Activated naive CD4-positive, alpha-beta T cell treated with anti-CD3 and anti-CD28 coated beads, Interleukin-2, amount 10 ng/mL, durations not matched to agents 7 days and 5 days (primary cell): ENCODE results near the gene SIRPA.
"Not testable (repeated sequence)": the region's sequence is repeated elsewhere in the genome, so short reads cannot be mapped to it uniquely, and the experiment has no call there.

Experiments
- CTCF ChIA-PET: fragments of 350-600 bp; sonication (Branson Sonifier 250); formaldehyde crosslinking; loops from one replicate; lab custom pipeline; 2021; ENCODE audit warnings: antibody characterized with exemption; lab: Charles Lee
- DNase-seq: peaks from one replicate; pipeline ENCODE4 v3.0.0-alpha.2; 2020
- H3K27ac Mint-ChIP-seq: one replicate; pipeline ENCODE4 v1.8.0; 2021; ENCODE audit warnings: mild to moderate bottlenecking, moderate library complexity, mixed read lengths
- H3K27me3 Mint-ChIP-seq: one replicate; pipeline ENCODE4 v1.8.0; 2021; ENCODE audit warnings: mild to moderate bottlenecking, mixed read lengths
- H3K36me3 Mint-ChIP-seq: one replicate; pipeline ENCODE4 v1.8.0; 2021; ENCODE audit warnings: mixed read lengths
- H3K4me1 Mint-ChIP-seq: one replicate; pipeline ENCODE4 v1.8.0; 2021; ENCODE audit warnings: mixed read lengths
- H3K4me3 Mint-ChIP-seq: one replicate; pipeline ENCODE4 v1.8.0; 2021; ENCODE audit warnings: mild to moderate bottlenecking, moderate library complexity, mixed read lengths
- H3K9me3 Mint-ChIP-seq: one replicate; pipeline ENCODE4 v1.8.0; 2021; ENCODE audit warnings: mixed read lengths

Gene SIRPA

GRCh38 chr20:1900321-1900801 is 5.2 kb downstream of the SIRPA start:
- Mint-ChIP-seq H3K9me3 (no peaks in the 10 kb centered on the region), H3K4me1 (peaks cover 1% of the 10 kb centered on the region), H3K27ac (no peak overlapping the region), H3K27me3 (peaks cover 67% of the 10 kb centered on the region), H3K36me3 (no peaks in the 10 kb centered on the region), H3K4me3 (no peak overlapping the region)
- CTCF ChIA-PET, result interaction anchor here (0.6 kb wide), 1 partner anchor 27 kb away, joined by 3 read pairs; no protein-coding TSS in a partner anchor
- no peak for DNase-seq

DNA sequence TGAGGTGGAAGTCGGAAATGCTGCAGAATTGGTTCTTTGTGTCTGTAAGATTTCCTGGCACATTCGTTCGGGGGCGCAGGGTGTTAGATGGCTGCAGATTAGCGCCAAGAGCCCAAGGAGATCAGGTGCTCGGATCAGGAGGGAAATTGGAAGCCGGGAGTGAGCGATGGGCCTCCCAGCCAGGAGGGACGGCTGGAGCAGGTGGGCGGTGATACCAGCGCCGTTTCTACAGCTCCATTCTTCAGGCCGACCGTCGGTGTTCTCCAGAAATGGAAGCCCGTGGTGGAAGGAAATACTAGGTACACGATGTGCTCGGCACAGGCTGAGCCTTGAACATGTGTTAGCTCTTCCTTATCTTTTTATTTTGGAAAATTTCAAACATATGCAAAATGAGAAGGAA is 6.5 kb downstream of the SIRPA start:
- DNase-seq, result no peak
- Mint-ChIP-seq H3K27ac (no peak overlapping the region), H3K4me1 (peaks cover 7% of the 10 kb centered on the region), H3K36me3 (no peaks in the 10 kb centered on the region), H3K9me3 (no peaks in the 10 kb centered on the region), H3K4me3 (no peak overlapping the region), H3K27me3 (peaks cover 54% of the 10 kb centered on the region)
- CTCF ChIA-PET, result no interaction called here

DNA sequence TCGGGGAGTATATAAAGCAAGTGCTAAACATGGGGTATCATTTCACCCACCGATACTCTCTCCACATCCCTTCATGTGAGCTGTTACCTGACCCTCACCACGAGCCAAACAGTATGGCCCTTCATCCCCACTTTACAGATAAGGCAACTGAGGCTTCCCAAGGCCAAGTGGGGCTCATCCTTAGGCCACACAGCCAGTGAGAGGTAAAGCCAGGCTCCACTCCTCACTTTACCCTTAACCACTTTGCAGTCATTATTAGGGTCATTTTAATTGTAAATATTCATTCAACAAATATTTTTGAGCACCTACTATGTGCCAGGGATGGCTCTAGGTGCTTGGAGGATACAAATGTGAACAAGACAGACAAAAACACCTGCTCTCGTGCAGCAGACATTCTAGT is 7.0 kb downstream of the SIRPA start:
- Mint-ChIP-seq H3K27me3 (peaks cover 49% of the 10 kb centered on the region), H3K4me1 (peaks cover 8% of the 10 kb centered on the region), H3K36me3 (no peaks in the 10 kb centered on the region), H3K9me3 (no peaks in the 10 kb centered on the region), H3K4me3 (no peak overlapping the region), H3K27ac (no peak overlapping the region)
- CTCF ChIA-PET, result no interaction called here
- DNase-seq, result no peak

DNA sequence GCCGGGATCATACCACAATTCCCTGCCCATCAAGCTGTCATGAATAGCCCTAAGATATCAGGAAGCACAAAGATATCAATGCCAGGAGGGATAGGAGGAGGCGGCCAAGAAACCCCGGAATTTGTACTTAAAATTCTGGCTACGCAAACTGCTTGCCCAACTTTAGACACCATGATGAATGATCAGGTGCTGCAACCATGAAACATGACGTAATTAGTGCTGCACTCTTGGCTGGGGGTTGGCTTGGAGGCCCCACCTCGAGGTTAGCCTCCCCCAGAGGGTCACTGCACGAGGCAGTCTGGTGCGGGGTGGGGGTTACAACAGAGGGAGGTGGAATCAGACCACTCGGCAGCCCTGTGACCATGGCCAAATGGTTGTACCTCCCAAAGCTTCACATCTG is 8.9 kb downstream of the SIRPA start:
- Mint-ChIP-seq H3K36me3 (no peaks in the 10 kb centered on the region), H3K27ac (no peak overlapping the region), H3K9me3 (no peaks in the 10 kb centered on the region), H3K4me3 (no peak overlapping the region), H3K4me1 (peaks cover 8% of the 10 kb centered on the region), H3K27me3 (peaks cover 34% of the 10 kb centered on the region)
- no peak for DNase-seq
- CTCF ChIA-PET, result interaction anchor here (1.7 kb wide), 1 partner anchor 102 kb away, joined by 4 read pairs; no protein-coding TSS in a partner anchor

- DNase-seq, result no peak
- no peaks in the 10 kb centered on the region for H3K36me3 Mint-ChIP-seq
- H3K9me3 Mint-ChIP-seq, result no peaks in the 10 kb centered on the region
- H3K4me1 Mint-ChIP-seq, result peaks cover 8% of the 10 kb centered on the region
- CTCF ChIA-PET, result no interaction called here
- H3K27ac Mint-ChIP-seq, result no peak overlapping the region
- no peak overlapping the region for H3K4me3 Mint-ChIP-seq
- H3K27me3 Mint-ChIP-seq, result peaks cover 31% of the 10 kb centered on the region
These were observed 9.8 kb downstream of the SIRPA start for GRCh38 chr20:1905009-1905408.

DNA sequence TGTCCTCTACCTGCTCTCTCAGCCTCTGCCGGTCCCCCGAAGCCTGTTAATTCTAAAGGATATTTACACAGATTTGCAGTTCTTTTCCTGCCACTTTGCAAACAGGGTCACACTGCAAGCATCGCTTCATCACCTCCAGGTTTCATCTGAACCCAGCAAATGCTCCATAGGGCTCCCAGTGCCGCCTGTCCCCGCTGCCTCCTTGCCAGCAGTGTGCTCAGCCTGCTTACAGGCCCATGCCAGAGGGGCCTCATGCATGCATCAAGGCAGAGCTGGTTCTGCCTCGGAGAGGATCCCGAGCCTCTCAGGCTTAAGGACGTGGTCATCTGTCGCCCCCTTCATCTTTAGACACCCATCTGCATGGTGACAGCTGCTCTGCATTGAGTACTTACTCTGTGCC is 10.5 kb downstream of the SIRPA start:
- Mint-ChIP-seq H3K9me3 (no peaks in the 10 kb centered on the region), H3K27me3 (peaks cover 26% of the 10 kb centered on the region), H3K36me3 (no peaks in the 10 kb centered on the region), H3K27ac (peak overlapping the region; percentile 30), H3K4me1 (peaks cover 8% of the 10 kb centered on the region), H3K4me3 (no peak overlapping the region)
- no peak for DNase-seq
- CTCF ChIA-PET, result no interaction called here

DNA sequence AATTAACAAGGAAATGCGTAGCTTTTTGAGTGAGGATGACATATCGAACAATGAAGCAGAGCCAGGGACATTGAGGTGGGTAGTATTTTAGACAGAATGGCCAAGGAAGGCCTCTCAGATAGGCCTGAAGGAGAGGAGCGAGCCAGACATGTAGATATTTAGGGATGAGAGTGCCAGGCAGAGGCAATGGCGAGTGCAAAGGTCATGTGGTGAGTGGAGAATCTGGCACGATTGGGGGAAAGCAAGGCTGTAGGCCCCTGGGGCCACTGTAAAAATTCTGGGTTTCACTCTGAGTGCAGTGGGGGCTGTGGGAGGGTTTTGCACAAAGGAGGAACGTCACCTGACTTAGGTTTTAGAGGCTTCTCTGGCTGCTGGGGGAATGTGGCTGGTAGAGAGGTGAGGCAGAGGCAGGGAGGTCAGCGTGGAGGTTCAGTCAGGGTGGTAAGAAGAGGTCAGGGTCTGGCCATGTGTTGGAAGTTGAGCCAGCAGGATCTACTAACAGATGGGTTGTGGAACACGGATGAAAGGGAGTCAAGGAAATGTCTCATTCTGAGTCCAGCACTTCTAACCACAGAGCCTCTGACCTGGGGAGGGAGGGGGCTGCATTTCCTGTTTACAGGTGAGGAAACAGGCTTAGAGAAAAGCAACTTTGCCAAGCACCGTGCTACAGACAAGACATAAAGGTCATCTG is 11.3 kb downstream of the SIRPA start:
- DNase-seq, result no peak
- peaks cover 19% of the 10 kb centered on the region for H3K27me3 Mint-ChIP-seq
- H3K36me3 Mint-ChIP-seq, result no peaks in the 10 kb centered on the region
- CTCF ChIA-PET, result no interaction called here
- H3K4me3 Mint-ChIP-seq, result no peak overlapping the region
- peaks cover 8% of the 10 kb centered on the region for H3K4me1 Mint-ChIP-seq
- H3K9me3 Mint-ChIP-seq, result no peaks in the 10 kb centered on the region
- no peak overlapping the region for H3K27ac Mint-ChIP-seq

- H3K4me1 Mint-ChIP-seq, result peaks cover 8% of the 10 kb centered on the region
- no peak overlapping the region for H3K4me3 Mint-ChIP-seq
- no peaks in the 10 kb centered on the region for H3K9me3 Mint-ChIP-seq
- no peak for DNase-seq
- H3K27me3 Mint-ChIP-seq, result peaks cover 15% of the 10 kb centered on the region
- CTCF ChIA-PET, result no interaction called here
- no peak overlapping the region for H3K27ac Mint-ChIP-seq
- H3K36me3 Mint-ChIP-seq, result no peaks in the 10 kb centered on the region
These were observed 12.4 kb downstream of the SIRPA start for GRCh38 chr20:1907586-1907985.

GRCh38 chr20:1908191-1908590 is 13.0 kb downstream of the SIRPA start:
- DNase-seq, result no peak
- Mint-ChIP-seq H3K4me1 (peaks cover 8% of the 10 kb centered on the region), H3K36me3 (no peaks in the 10 kb centered on the region), H3K27ac (no peak overlapping the region), H3K27me3 (peaks cover 12% of the 10 kb centered on the region), H3K4me3 (no peak overlapping the region), H3K9me3 (no peaks in the 10 kb centered on the region)
- CTCF ChIA-PET, result no interaction called here

DNA sequence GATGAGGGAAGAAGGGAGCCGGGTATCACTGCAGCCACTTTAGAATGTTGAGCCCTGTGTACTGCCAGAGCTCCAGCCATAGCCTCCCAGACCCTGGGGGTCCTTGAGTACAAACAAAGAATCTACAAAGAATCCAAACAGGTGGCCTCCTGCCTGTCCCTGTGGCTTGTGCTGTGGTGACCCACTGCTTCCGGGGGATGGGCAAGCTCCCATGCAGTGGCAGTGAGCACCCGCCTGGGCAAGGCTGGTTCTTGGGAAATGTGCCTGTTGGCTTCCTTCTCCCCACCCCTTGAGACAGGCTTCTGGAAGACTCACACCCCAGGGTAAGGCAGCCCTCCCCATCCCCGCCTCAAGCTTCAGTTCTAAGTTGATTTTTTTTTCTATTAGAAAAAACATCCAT is 13.9 kb downstream of the SIRPA start:
- no peaks in the 10 kb centered on the region for H3K36me3 Mint-ChIP-seq
- CTCF ChIA-PET, result no interaction called here
- H3K4me3 Mint-ChIP-seq, result no peak overlapping the region

GRCh38 chr20:1911536-1911935 is 16.3 kb downstream of the SIRPA start:
- CTCF ChIA-PET, result no interaction called here
- Mint-ChIP-seq H3K27ac (no peak overlapping the region), H3K9me3 (no peaks in the 10 kb centered on the region), H3K27me3 (peaks cover 13% of the 10 kb centered on the region), H3K4me1 (peaks cover 3% of the 10 kb centered on the region), H3K4me3 (no peak overlapping the region), H3K36me3 (no peaks in the 10 kb centered on the region)
- DNase-seq, result no peak

More for the DNA sequence above, 13.9 kb downstream of the SIRPA start:
- Mint-ChIP-seq H3K27me3 (peaks cover 7% of the 10 kb centered on the region), H3K4me1 (peaks cover 8% of the 10 kb centered on the region), H3K9me3 (no peaks in the 10 kb centered on the region), H3K27ac (no peak overlapping the region)
- no peak for DNase-seq

DNA sequence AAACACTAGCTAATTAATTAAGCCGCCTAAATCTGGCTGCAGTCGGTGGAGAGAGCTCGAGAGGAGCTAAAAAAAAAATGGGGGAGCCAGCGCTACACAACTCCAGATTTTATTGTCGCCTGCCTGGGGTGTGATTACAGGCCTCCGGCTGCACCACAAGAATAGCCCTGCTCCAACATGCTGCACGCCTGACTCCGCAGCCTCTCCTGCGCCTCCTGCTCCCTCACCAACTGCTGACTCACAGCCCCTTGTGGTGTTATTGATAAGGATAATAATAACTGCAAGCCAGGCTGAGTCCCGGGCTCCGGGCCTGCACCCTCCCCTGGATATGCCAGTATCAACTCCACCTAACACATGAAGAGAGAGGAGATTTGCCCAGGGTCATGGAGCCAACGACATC is 16.8 kb downstream of the SIRPA start:
- Mint-ChIP-seq H3K4me3 (no peak overlapping the region), H3K36me3 (no peaks in the 10 kb centered on the region), H3K4me1 (no peaks in the 10 kb centered on the region), H3K27me3 (peaks cover 13% of the 10 kb centered on the region), H3K27ac (no peak overlapping the region), H3K9me3 (no peaks in the 10 kb centered on the region)
- no peak for DNase-seq
- CTCF ChIA-PET, result interaction anchor here (0.6 kb wide), 1 partner anchor 129 kb away, joined by 3 read pairs; no protein-coding TSS in a partner anchor

DNA sequence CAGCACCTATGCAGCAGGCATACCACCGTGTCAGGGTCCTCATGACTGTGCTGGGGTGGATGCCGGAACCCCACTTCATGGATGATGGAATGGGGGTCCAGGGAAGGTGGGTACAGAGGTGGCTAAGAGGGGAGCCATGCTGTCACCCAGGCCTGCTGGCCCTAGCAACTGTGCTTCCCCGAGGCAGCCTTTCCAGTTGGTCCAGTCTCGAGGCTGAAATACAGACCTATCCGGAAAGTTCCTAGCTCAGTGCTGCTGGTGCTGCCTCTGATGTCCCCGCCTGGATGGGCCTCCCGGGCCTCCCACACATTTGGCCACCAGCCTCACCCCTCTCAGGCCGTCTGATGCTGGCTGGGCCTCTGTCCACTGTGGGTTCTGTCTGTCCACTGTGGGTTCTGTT is 17.4 kb downstream of the SIRPA start:
- Mint-ChIP-seq H3K4me3 (no peak overlapping the region), H3K4me1 (no peaks in the 10 kb centered on the region), H3K36me3 (no peaks in the 10 kb centered on the region), H3K27me3 (peaks cover 8% of the 10 kb centered on the region), H3K27ac (no peak overlapping the region), H3K9me3 (no peaks in the 10 kb centered on the region)
- CTCF ChIA-PET, result no interaction called here
- DNase-seq, result no peak

DNA sequence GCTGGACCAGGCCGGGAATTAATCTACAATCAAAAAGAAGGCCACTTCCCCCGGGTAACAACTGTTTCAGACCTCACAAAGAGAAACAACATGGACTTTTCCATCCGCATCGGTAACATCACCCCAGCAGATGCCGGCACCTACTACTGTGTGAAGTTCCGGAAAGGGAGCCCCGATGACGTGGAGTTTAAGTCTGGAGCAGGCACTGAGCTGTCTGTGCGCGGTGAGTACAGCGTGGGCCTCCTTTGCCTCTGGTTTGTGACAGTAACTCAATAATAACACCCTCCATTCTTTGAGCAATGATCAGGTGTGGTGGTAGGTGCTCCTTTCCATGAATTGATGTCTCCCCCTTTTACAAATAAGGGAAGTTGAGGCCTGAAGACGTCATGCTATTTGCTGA is 20.0 kb downstream of the SIRPA start:
- H3K4me1 Mint-ChIP-seq, H3K36me3 Mint-ChIP-seq, H3K4me3 Mint-ChIP-seq, H3K27ac Mint-ChIP-seq, H3K9me3 Mint-ChIP-seq, DNase-seq, CTCF ChIA-PET: not testable (repeated sequence)
- H3K27me3 Mint-ChIP-seq, result peaks cover 15% of the 10 kb centered on the region

GRCh38 chr20:1915725-1916124 is 20.5 kb downstream of the SIRPA start:
- CTCF ChIA-PET, result no interaction called here
- Mint-ChIP-seq H3K9me3 (no peaks in the 10 kb centered on the region), H3K4me3 (no peak overlapping the region), H3K27me3 (peaks cover 15% of the 10 kb centered on the region), H3K36me3 (no peaks in the 10 kb centered on the region), H3K27ac (no peak overlapping the region), H3K4me1 (no peaks in the 10 kb centered on the region)
- no peak for DNase-seq
